ENCODE measurements around the gene PAXX.

The PAXX gene

GRCh38 chr9:137006116-137007003, 14.1 kb downstream of the PAXX start:
- DNase-seq, result no peak

DNA sequence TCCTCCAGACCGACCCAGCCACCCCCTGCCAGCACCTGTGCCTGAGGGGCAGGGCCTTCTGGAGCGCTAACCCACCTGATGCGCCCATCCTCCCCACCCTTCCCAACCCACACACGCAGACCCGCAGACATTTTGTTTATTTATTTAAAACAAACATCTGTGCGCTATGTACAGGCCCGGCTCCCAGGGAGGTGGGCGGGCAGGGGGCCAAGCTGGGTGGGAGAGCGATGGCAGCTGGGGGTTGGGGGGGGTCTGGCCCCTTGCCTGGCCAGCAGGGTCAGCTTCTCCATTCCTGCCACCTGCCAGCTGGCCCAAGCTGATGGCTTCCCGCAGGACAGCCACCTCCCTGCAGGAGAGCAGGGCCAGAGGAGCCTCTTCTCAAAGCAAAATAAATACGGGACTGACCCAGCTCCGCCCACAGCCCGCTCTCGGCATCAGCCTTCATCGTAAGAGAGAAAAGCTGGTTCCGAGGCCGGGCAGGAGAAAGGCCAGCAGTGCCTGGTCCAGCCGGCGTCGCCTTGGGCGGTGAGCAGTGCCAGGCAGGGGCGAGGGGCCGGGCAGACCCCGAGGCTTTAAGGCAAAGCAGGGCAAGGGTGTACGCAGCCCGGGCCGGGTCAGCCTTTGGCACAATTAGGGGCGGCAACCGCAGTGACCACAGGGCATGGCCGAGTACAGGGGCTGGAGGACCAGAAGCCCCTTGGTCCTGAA, 15.0 kb downstream of the PAXX start:
- DNase-seq, result no peak

- DNase-seq, result no peak
Measured at GRCh38 chr9:137007816-137008270, 15.6 kb downstream of the PAXX start.

GRCh38 chr9:137008312-137008711, 16.1 kb downstream of the PAXX start:
- no peak for DNase-seq

- DNase-seq, result no peak
Measured at GRCh38 chr9:137009217-137009616, 17.0 kb downstream of the PAXX start.

- no peak for DNase-seq
Measured at GRCh38 chr9:137009938-137010732, 17.9 kb downstream of the PAXX start.

GRCh38 chr9:137011156-137011555, 18.9 kb downstream of the PAXX start:
- DNase-seq, result no peak

DNA sequence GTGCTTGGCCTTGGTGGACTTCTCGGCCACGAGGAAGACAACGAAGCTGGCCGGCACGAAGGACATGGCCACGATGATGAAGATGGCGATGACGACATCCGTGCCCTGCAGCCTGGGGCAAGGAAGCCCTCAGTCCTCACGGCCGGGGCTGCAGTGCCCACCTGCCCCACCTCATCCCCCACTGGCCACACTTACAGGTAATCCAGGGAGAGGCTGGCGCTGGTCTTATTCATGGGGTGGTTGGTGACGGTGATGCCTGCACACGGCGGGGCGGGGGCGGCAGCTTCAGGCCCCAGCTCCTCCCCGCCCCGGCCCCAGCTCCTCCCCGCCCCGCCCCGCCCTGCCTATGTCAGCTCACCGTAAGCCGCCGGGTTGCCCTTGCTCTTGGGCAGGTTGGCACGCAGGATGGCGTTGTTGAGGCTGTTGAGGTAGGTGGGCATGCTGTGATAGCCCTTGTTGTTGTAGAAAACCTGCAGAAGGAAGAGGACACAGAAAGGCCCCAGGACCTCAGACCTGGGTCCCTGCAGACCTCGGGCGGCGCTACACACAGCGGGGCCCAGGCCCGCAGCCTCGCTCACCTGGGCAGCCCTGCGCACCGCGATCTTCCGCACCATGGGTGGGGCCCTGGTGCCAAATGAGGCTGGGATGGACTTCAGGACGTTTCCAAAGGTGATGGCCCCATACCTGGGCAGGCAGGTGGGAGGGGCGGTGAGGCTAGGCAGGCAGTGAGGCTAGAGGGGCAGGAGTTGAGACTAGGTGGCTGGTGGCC, 19.9 kb downstream of the PAXX start:
- no peak for DNase-seq

DNA sequence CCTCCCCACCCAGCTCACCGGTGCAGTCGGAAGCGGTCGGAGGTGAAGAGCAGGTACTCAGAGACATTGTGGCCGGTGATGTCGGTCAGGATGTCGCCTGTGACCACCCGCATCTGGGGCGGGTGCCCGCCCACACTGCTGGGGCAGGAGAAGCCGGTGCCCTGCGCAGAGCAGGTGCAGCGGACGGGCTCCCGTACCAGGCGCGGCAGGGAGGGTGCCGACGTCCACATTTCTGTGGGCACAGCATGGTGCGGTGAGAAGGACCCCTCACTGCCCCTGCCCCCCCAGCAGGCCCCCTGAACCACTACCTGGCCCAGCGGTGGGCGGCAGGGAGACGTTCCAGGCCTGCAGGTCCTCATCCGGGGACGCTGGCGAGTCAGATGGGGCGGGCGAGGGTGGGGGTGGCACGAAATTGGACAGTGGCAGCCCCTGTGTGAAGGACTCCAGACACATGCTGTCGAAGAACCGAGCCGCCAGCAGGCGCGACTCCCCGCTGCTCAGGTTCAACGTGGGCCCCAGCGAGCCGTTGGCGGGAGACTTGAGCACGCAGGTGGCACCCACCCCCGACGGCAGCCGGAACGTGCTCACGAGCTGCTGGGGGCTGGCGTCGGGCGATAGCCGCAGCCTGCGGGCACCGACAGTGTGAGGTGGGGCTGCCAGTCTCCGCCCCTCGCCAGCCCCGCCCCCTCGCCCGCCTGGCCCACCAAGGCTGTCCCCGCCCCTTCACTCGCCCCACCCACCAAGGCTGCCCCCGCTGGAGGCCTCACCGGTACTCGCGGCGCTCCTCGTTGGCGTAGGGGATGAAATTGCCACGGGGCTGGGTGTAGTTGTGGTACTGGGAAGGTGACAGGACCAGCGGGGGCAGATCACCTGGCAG, 20.7 kb downstream of the PAXX start:
- no peak for DNase-seq

DNA sequence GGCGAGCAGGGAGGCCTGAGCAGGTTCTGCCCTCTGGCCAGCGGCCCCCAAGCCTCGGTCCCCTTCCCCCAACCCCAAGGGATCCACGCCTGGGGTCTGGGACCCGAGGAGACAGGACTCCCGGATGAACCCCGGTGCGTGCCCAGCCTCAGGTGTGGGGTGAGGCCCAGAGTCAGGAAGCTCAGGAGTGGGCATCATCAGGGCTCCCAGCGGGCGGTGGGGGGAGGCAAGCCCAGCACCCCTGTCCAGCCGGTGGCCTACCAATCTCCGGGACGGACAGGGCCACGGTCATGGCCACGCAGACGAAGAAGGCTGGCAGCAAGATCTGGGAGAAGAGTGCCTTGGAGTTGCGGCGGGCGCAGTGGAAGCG, 21.3 kb downstream of the PAXX start:
- DNase-seq, result no peak

- DNase-seq, result no peak
Measured at GRCh38 chr9:137014166-137014565, 21.9 kb downstream of the PAXX start.

DNA sequence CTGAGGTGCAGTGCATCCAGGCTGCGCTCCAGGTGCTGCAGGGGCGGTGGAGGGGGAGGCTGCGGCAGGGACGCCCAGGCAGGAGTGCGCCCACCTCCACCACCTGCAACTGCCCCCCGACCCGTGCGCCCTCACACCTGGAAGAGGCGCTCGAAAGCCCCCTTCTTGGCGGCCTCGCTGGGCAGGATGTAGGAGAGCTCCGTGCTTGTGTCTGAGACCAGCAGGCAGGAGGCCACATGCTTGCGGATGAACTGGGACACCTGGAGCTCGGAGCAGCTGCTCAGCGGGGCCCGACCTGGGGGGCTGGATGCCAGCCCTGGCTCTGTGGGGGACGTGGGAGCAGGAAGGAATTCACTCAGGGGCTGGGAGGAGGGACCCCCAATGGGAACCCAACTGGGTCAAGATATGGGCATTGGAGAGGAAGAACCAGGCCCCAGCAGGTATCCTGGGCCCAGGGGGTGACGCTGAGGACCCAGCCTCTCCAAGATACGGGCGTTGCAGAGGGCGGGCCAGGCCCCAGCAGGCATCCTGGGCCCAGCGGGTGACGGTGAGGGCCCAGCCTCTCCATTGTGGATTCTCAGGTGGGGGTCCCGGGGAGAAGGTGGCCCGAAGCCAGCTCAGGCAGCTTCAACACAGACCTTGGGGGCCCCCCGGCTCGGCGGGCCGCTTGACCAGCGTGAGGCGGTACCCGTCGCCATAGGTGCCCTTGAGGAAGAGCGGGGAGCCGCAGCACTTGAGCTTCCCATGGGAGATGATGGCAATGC, 22.7 kb downstream of the PAXX start:
- no peak for DNase-seq

- DNase-seq, result no peak
Measured at GRCh38 chr9:137015540-137015930, 23.3 kb downstream of the PAXX start.

GRCh38 chr9:137015976-137016375, 23.8 kb downstream of the PAXX start:
- DNase-seq, result no peak

- no peak for DNase-seq
Measured at GRCh38 chr9:137016436-137016835, 24.2 kb downstream of the PAXX start.

DNA sequence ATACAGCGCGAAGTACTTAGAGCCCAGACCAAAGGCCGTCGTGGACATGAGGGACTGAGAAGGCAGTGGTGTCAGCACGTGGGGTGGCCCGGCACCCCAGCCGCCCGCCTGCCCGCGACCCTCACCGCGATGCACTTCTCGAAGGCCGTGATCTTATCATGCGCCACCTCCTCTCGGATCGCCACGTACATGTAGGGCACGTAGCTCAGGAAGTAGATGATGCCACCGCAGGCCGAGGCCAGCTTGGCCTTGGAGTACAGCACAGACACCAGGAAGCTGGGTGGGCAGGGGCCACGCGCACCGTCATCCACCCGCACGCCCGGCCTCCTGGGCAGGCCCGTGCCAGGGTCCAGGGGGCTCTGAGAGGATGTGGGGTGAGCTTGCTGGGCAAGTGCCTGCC, 24.8 kb downstream of the PAXX start:
- DNase-seq, result no peak

DNA sequence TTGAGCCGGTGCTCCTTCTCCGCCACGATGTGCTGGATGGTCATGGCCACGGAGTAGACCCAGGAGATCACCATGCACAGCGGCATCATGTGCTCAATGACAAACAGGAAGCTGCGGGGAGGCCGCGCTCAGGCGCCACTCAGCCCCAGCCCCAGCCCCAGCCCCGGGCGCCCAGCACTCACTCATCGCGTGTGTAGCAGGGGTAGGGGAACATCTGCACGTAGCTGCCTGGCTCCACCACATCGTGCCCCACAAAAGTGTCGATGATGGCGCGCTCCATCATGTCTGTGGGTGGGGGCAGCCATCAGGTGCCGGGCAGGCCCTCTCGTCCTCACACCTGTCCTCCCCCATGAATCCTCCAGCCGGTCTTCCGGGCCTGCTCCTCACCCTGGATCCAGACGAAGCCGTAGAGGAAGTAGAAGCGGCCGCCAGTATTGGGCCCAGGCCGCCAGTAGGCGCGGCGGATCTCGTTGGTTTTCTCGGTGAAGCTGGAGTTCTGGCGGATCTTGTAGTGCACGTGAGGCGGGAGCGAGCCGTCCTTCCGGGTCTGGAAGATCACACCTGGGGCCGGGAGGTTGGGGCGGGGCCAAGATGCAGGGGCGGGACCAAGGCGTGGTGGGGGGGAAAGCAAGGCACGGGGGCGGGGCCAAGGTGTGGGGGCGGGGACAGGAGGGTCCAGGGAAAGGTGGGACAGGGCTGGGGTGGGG, 25.7 kb downstream of the PAXX start:
- DNase-seq, result no peak

- DNase-seq, result no peak
Measured at GRCh38 chr9:137018761-137019559, 26.7 kb downstream of the PAXX start.
